OCI-LY3 (cell line): Measurements from ENCODE around the gene ATG4B.

Experiments used
- H2AFZ ChIP-seq: fragments of 200-600, 300-600 bp; shearing (Covaris generic); 2 replicates; pipeline ENCODE4 v1.6.0; 2014; ENCODE audit warnings: antibody characterized with exemption, low read depth, low read length
- H3K27ac ChIP-seq: fragments of 200-600, 300-600 bp; sonication (generic); 2 replicates; pipeline ENCODE4 v1.5.1; 2014; ENCODE audit warnings: mild to moderate bottlenecking, low read length, moderate library complexity, mixed read lengths
- H3K27me3 ChIP-seq: fragments of 200-600, 300-600 bp; sonication (generic); 2 replicates; pipeline ENCODE4 v1.6.1; 2014; ENCODE audit warnings: low read depth, low read length, mixed read lengths
- H3K36me3 ChIP-seq: fragments of 200-600, 300-600 bp; sonication (generic); replicated peaks from 2 replicates; pipeline ENCODE3; 2014; ENCODE audit warnings: low read depth, low read length, mixed read lengths
- H3K4me1 ChIP-seq: fragments of 300-600, 200-600 bp; sonication (generic); 2 replicates; pipeline ENCODE4 v1.6.1; 2014; ENCODE audit warnings: low read length, mixed read lengths
- H3K4me2 ChIP-seq: fragments of 200-600, 300-600 bp; sonication (generic); 2 replicates; pipeline ENCODE4 v1.6.1; 2014; ENCODE audit warnings: low read length, mixed read lengths
- H3K4me3 ChIP-seq: fragments of 300-600, 200-600 bp; sonication (generic); 2 replicates; pipeline ENCODE4 v1.5.1; 2014; ENCODE audit warnings: antibody characterized with exemption, mild to moderate bottlenecking, low read length, moderate library complexity
- H3K79me2 ChIP-seq: fragments of 300-600, 200-600 bp; shearing (Covaris generic); 2 replicates; pipeline ENCODE4 v1.6.1; 2014; ENCODE audit warnings: mild to moderate bottlenecking, low read length, mixed read lengths
- H3K9ac ChIP-seq: fragments of 300-600, 200-600 bp; shearing (Covaris generic); 2 replicates; pipeline ENCODE4 v1.6.0; 2014; ENCODE audit warnings: mild to moderate bottlenecking, low read length, moderate library complexity
- H3K9me3 ChIP-seq: fragments of 200-600, 300-600 bp; shearing (Covaris generic); 2 replicates; pipeline ENCODE4 v1.6.1; 2014; ENCODE audit warnings: low read length, mixed read lengths; ENCODE audit not compliant: insufficient read depth
- H4K20me1 ChIP-seq: fragments of 200-600, 300-600 bp; sonication (generic); 2 replicates; pipeline ENCODE4 v1.6.1; 2016; ENCODE audit warnings: low read length, mixed read lengths; ENCODE audit not compliant: insufficient read depth
- EZH2phosphoT487 ChIP-seq: fragments of 200-600 bp; shearing (Covaris generic); IDR thresholded peaks from 2 replicates; pipeline ENCODE4 v1.6.1; 2018; ENCODE audit warnings: antibody characterized with exemption, mixed run types, low read depth
- TF ChIP-seq, protein P1 (sequence below): fragments of 200-600, 300-600 bp; sonication (generic); IDR thresholded peaks from 2 replicates; pipeline ENCODE4 v1.5.1; 2014; ENCODE audit warnings: antibody characterized with exemption, low read length, low read depth

ATG4B gene

DNA sequence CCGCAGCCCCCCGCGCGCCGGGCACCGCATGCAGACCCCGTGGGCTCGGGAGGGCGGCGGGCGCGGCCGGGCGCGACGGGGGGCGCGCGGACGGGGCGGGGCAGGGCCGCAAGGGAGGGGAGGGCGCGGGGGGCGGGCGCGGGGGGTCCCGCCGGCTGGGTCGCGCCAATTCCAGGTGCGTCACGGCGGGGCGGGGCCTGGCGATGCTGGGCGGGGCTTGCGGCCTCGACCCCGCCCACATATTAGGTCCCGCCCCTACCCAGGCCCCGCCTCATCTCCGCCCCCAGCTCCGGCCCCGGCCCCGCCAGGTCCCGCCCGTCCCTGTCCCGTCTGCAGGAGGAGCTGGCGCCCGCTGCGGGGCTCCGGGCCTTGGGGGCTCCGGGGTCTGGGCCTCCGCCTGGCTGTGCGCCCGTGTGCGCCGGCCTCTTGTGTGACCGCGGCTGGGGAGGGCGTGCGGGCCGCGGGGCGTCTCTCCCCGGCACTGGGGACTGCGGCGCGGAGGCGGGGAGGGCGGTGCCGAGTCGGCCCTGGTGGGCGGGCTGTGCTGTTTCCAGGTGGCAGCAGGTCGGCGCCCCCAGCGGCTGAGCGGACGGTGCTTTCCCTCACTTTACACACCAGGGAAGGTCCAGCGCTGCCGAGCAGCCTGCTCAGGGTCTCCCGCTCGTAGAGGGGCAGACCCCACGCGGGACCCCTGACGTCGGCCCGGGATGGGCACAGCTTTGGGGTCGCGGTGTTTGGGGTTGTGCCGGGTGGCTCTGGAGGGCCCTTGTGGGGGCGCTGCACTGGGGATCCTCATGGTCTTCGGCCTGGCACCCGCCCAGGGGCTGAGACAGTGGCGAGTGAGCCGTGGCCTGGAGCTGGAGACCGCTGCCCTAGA lies 64.9 kb downstream of the ATG4B start:
- Histone ChIP-seq H3K79me2 (peaks cover 26% of the 10 kb centered on the region), H3K4me3 (peak overlapping the region; percentile 99), H3K27ac (peak overlapping the region; percentile 79), H3K9me3 (no peaks in the 10 kb centered on the region), H3K9ac (peak overlapping the region; percentile 81), H3K27me3 (no peaks in the 10 kb centered on the region), H3K36me3 (peaks cover 14% of the 10 kb centered on the region), H3K4me1 (peaks cover 20% of the 10 kb centered on the region), H3K4me2 (peak overlapping the region; percentile 99), H4K20me1 (peaks cover 8% of the 10 kb centered on the region; the same call in 1 of the 2 replicates), H2AFZ (no peak overlapping the region)
- TF ChIP-seq EZH2phosphoT487, result no peak
- TF ChIP-seq, protein P1, sequence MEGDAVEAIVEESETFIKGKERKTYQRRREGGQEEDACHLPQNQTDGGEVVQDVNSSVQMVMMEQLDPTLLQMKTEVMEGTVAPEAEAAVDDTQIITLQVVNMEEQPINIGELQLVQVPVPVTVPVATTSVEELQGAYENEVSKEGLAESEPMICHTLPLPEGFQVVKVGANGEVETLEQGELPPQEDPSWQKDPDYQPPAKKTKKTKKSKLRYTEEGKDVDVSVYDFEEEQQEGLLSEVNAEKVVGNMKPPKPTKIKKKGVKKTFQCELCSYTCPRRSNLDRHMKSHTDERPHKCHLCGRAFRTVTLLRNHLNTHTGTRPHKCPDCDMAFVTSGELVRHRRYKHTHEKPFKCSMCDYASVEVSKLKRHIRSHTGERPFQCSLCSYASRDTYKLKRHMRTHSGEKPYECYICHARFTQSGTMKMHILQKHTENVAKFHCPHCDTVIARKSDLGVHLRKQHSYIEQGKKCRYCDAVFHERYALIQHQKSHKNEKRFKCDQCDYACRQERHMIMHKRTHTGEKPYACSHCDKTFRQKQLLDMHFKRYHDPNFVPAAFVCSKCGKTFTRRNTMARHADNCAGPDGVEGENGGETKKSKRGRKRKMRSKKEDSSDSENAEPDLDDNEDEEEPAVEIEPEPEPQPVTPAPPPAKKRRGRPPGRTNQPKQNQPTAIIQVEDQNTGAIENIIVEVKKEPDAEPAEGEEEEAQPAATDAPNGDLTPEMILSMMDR, result peak; percentile 50

DNA sequence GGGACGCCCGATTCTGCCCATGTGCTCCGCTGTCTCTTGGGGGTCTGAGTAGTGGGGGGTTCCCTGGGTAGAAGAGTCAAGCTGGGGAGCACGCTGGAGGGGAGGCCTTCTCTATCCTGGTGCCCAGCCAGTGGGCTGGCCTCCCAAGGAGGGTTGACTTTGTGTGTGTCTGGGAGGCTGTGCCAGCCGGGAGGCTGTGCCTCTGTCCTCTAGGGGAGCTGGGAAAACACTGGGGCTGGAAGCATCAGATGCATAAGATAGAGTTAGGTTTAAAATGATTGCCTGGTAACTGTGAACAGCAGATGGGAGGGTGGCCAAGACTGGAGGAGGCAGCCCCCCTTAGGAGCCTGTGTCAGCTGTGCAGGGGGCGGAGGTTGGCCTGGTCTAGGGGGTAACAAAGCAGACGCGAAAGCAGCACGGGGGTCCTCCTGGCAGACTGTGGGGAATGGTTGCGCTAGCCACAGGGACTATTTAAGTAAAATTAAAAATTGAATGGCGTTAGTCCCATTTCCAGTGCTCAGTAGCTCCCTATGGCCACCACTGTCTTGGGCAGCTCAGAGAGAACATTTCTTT lies 65.6 kb downstream of the ATG4B start:
- Histone ChIP-seq H3K9ac (peak overlapping the region; percentile 81), H3K4me2 (peak overlapping the region; percentile 99), H3K9me3 (no peaks in the 10 kb centered on the region), H3K27ac (peak overlapping the region; percentile 28; the same call in 1 of the 2 replicates), H3K4me1 (peaks cover 20% of the 10 kb centered on the region), H4K20me1 (peaks cover 8% of the 10 kb centered on the region; the same call in 1 of the 2 replicates), H3K4me3 (peak overlapping the region; percentile 99), H3K79me2 (peaks cover 26% of the 10 kb centered on the region), H3K27me3 (no peaks in the 10 kb centered on the region), H2AFZ (no peak overlapping the region), H3K36me3 (peaks cover 17% of the 10 kb centered on the region)
- TF ChIP-seq EZH2phosphoT487, result no peak
- TF ChIP-seq, protein P1, result no peak

DNA sequence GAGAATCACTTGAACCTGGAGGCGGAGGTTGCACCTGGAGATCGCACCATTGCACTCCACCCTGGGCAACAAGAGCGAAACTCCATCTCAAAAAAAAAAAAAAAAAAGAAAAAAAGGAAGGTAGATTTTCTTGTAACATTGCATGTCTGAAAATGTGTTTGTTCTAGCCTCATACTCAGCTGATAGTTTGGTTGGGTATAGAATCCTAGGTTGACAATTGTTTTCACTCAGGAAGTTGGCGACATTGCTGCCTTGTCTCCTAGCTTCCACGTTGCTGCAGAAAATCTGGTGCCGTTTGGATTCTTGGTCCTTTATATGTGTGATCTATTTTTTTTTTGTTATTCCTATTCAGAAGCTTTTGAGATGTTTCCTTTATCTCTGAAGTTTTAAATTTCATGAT lies 69.0 kb downstream of the ATG4B start:
- Histone ChIP-seq H3K4me3 (no peak overlapping the region), H3K27ac (no peak overlapping the region), H2AFZ (no peak overlapping the region), H3K9me3 (no peaks in the 10 kb centered on the region), H3K79me2 (peaks cover 18% of the 10 kb centered on the region), H3K4me1 (peaks cover 6% of the 10 kb centered on the region), H3K9ac (no peak overlapping the region), H4K20me1 (peaks cover 8% of the 10 kb centered on the region; the same call in 1 of the 2 replicates), H3K4me2 (no peak overlapping the region), H3K36me3 (peaks cover 22% of the 10 kb centered on the region), H3K27me3 (no peaks in the 10 kb centered on the region)
- no peak for TF ChIP-seq EZH2phosphoT487
- TF ChIP-seq, protein P1, result no peak

DNA sequence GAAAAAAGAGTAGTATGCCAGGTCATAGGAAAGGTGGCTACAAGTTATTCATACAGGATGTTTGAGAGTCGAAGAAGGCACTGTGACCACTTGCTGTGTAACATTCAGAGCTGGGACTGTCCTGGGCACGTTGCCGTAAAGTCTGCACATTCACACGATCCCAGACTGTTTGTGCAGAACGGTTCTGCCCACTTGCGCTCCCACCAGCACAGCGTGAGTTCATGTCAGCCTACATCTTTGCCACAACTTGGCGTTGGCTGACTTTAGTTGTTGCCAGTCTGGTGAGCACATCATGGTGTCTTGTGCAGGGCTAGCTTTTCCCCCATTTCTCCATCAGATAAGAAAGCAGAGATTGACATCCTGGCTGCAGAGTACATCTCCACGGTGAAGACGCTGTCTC lies 71.4 kb downstream of the ATG4B start:
- TF ChIP-seq, protein P1, result no peak
- no peak for TF ChIP-seq EZH2phosphoT487
- Histone ChIP-seq H3K27ac (no peak overlapping the region), H3K9ac (no peak overlapping the region), H4K20me1 (no peaks in the 10 kb centered on the region), H3K9me3 (no peaks in the 10 kb centered on the region), H3K4me2 (no peak overlapping the region), H3K4me1 (no peaks in the 10 kb centered on the region), H2AFZ (no peak overlapping the region), H3K27me3 (no peaks in the 10 kb centered on the region), H3K4me3 (no peak overlapping the region), H3K36me3 (peaks cover 32% of the 10 kb centered on the region), H3K79me2 (peaks cover 4% of the 10 kb centered on the region)
